Tracheal epithelial cell (primary cell): ENCODE data around the gene CUEDC2. TPM values are rescaled to one million over a fixed set of nuclear protein-coding genes. Genes with fewer than 3 reads are reported as not detected.

Experiments
- total RNA-seq: library from RNA; depleted of rRNA; stranded (reverse); fragments of >200 nt; gene quantifications from 2 replicates; pipeline ENCODE4 v1.2.1, GENCODE V29; 2014

CUEDC2 gene
- 39.2 and 53.5 TPM in 2 replicates for total RNA-seq

GRCh38 chr10:102432162-102432950, at the start of gene CUEDC2:
Gene CUEDC2 (minus strand): TSS chr10:102432574. CDS start chr10:102425188, 7,386 bp downstream.

GRCh38 chr10:102451105-102451969, 19.0 kb upstream of the CUEDC2 start, which contains the start of gene C10orf95:
Gene C10orf95 (minus strand): TSS chr10:102451543. CDS start chr10:102451093, 450 bp downstream.

GRCh38 chr10:102420714-102421506, 11.5 kb downstream of the CUEDC2 start, which contains the start of gene FBXL15:
Gene FBXL15 (plus strand): TSS chr10:102420836. CDS start chr10:102421130, 294 bp downstream.

GRCh38 chr10:102418622-102419268, 13.6 kb downstream of the CUEDC2 start, which contains the start of gene PSD:
Gene PSD (minus strand): TSS chr10:102418785. CDS start chr10:102417038, 1,747 bp downstream.

GRCh38 chr10:102395400-102396316, 36.7 kb downstream of the CUEDC2 start, which contains the start of gene NFKB2:
Gene NFKB2 (plus strand): TSS chr10:102395705. CDS start chr10:102395960, 255 bp downstream.

Other genes starting within 250 kb of the CUEDC2 start
- not detected in 2 replicates for gene ELOVL3, start 206.3 kb downstream of the CUEDC2 start, total RNA-seq
- not detected in 2 replicates for gene PITX3, start 191.1 kb downstream of the CUEDC2 start, total RNA-seq
- 13.2 and 14.0 TPM in 2 replicates for gene GBF1, start 187.0 kb downstream of the CUEDC2 start, total RNA-seq
- gene NFKB2, start 36.9 kb downstream of the CUEDC2 start, total RNA-seq, result 5.3 and 42.4 TPM in 2 replicates
- 0.43 and 4.6 TPM in 2 replicates for gene PSD, start 13.8 kb downstream of the CUEDC2 start, total RNA-seq
- 8.4 and 9.8 TPM in 2 replicates for gene FBXL15, start 11.7 kb downstream of the CUEDC2 start, total RNA-seq
- 3.1 and 5.1 TPM in 2 replicates for gene C10orf95, start 19.0 kb upstream of the CUEDC2 start, total RNA-seq
- 56.5 and 76.9 TPM in 2 replicates for gene ACTR1A, start 70.1 kb upstream of the CUEDC2 start, total RNA-seq
- 0.72 and 1.3 TPM in 2 replicates for gene SUFU, start 71.4 kb upstream of the CUEDC2 start, total RNA-seq
- 37.6 and 46.7 TPM in 2 replicates for gene TRIM8, start 211.9 kb upstream of the CUEDC2 start, total RNA-seq